HG02642 (cell line): ENCODE data around the gene ARHGAP19.
A peak's percentile ranks its signal among the peaks of the same experiment; 100 is the strongest.
"Not testable (repeated sequence)": the region's sequence is repeated elsewhere in the genome, so short reads cannot be mapped to it uniquely, and the experiment has no call there.

ENCODE experiments used
- ATAC-seq: cut with Tn5 transposase; IDR thresholded peaks from one replicate; pipeline ENCODE4 v1.9.1; 2021; ENCODE audit warnings: mild to moderate bottlenecking; ENCODE audit not compliant: unreplicated experiment, poor library complexity

ARHGAP19 gene

DNA sequence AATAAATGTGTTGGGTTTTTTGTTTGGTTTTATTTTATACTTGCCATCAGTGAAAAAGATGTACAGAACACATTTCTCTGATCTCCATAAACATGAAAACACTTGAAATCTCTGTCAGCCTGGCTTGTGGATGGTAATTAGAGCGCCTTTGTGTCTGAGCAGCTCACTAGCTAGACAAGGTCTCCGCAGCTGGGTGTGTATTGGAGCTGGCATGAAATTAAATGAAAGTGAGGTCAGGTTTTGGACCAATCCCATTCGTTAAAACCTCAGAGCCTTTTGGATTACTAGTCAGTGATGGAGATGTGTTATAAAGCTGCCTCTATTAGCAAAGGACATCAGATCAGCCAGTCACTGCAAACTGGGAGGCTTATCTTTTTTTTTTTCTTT is 29.4 kb upstream of the ARHGAP19 start:
- no peak for ATAC-seq

DNA sequence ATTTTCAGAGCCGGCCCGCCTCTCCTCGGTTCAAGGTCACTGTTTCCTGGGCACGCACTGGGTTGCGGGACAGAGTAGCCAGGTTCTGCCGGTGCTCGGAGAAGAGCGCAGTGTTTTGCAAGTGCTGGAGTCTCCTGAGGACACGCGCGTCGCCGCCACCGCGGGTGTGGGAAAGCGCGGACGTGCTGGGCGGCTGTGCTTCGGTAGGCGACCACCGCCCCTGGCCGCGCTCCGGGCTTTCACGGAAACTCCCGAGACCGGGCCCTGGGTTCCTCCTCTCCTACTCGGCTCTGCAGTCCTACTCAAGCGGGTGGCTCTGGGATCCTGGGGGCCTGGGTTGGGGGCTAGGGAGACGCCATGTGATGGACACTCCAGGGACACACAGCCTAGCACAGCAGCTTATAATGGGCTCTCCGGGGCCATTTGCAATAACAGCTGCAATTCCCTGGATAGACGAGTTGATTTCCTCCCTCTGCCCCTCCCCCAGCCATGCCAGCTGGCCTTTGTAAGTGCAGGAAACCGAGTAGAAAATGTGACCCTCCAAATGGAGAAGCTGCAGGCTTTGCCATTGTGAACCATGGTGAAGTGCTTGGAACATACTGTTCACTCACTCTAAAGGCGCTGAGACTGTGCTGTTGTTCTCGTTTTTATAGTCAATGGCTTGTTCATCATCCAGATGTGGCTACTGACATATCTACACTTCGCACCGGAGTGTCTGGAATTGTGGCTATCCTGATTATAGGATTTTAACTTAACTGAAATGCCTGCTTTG is 28.8 kb upstream of the ARHGAP19 start:
- ATAC-seq: no peak

DNA sequence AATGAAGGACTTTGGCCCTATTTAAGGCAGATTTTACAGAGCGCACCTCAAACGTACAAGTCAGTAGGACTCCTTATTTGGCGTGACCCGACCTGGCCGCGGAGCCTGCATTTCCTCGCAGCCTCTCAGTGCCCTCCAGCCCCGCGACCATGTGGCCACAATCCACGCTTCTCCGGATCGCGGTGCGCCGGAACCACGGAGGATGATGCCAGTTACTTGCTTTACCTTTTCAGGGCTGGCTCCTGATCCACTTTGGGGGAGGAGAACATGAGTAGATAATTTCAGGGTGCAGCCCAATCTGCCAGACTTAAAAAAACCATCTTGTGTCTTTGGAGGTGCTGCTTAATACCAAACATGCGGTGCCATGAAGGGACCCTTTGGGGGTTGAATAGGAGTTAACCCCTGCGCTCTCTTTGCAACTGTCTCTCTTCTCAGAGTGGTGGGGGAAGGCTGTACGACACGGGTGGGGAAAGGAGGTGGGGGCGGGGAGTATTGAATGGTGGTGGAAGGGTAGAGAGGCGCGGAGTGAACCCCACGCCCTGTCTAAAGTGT is 28.1 kb upstream of the ARHGAP19 start:
- no peak for ATAC-seq

DNA sequence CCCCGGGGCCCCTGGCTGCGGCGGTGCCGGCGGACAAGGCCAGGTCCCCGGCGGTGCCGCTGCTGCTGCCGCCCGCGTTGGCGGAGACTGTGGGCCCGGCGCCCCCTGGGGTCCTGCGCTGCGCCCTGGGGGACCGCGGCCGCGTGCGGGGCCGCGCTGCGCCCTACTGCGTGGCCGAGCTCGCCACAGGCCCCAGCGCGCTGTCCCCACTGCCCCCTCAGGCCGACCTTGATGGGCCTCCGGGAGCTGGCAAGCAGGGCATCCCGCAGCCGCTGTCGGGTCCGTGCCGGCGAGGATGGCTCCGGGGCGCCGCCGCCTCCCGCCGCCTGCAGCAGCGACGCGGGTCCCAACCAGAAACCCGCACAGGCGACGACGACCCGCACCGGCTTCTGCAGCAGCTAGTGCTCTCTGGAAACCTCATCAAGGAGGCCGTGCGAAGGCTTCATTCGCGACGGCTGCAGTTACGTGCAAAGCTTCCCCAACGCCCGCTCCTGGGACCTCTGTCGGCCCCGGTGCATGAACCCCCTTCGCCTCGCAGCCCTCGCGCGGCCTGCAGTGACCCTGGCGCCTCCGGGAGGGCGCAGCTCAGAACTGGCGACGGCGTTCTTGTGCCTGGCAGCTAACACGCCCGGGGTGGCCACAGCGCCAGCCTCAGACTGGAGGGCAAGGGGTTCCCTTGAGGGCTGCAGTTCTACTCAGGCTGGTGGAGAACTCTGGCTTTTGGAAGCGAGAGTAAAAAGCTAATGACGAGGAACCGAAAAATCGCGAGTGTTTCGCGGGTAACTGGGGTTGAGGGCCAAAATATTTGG is 27.4 kb upstream of the ARHGAP19 start:
- ATAC-seq: peak; percentile 32

DNA sequence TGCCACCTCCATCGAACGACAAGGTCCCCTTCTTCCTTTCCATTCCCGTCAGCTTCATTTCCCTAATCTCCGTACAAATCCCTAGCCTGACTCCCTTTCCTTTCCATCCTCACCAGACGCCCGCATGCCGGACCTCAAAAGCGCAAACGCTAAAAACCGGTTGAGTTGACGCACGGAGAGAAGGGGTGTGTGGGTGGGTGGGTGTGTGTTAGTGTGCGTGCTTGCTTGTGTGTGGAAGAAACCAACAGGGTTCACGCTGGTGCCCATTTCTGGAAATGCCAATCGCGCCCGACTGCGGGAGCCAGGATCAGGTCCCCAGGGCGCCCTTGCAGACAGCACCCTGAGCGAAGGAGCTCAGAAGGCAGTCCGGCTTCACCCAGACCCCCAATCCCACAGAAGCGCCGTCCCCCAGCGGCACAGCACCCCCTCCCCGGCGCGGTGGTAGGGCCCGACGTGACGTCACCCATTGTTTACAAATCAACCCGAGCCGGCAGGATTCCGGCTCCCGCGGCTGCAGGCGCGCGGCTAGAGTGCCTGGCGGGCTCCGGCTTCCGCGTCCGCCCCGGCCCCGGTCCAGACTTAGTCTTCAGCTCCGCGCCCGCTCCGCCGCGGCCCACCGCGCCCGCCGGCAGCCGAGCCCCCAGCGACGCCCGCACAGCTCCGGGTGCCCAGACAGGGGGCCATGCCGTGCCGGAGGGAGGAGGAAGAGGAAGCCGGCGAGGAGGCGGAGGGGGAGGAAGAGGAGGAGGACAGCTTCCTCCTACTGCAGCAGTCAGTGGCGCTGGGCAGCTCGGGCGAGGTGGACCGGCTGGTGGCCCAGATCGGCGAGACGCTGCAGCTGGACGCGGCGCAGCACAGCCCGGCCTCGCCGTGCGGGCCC is 26.6 kb upstream of the ARHGAP19 start, which contains the start of gene FRAT1:
Gene FRAT1 (plus strand): TSS at position 500 of the 880 bp plus-strand sequence. CDS start 183 bp downstream, at position 683.
- ATAC-seq: peak; percentile 83

DNA sequence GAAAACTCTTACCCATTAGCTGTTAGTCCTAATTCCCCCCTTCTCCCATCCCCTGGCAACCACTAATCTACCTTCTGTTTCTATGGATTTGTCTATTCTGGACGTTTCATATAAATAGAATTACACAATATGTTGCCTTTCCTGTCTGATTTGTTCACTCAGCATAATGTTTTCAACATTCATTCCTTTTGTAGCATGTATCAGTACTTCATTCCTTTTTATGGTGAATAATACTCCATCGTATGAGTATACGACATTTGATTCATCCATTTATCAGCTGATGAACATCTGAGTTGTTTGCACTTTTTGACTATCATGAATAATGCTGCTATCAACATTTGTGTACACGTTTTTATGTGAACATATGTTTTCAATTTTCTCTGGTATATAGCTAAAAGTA is 22.2 kb upstream of the ARHGAP19 start:
- ATAC-seq: no peak

DNA sequence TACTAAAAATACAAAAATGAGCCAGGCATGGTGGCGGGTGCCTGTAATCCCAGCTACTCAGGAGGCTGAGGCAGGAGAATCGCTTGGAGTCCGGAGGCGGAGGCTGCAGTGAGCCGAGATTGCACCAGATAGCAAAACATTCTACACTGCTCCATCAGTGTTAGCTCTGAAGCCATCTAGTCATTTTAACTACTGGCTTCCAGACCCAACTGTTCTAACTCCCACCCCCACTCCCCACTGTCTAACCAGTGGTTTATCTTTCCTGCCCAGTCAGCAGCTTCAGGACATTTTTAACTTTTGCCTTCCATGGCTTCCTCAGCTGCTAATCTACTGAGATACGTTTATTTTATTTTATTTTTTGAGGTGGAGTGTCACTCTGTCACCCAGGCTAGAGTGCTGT is 20.5 kb upstream of the ARHGAP19 start:
- ATAC-seq: no peak

DNA sequence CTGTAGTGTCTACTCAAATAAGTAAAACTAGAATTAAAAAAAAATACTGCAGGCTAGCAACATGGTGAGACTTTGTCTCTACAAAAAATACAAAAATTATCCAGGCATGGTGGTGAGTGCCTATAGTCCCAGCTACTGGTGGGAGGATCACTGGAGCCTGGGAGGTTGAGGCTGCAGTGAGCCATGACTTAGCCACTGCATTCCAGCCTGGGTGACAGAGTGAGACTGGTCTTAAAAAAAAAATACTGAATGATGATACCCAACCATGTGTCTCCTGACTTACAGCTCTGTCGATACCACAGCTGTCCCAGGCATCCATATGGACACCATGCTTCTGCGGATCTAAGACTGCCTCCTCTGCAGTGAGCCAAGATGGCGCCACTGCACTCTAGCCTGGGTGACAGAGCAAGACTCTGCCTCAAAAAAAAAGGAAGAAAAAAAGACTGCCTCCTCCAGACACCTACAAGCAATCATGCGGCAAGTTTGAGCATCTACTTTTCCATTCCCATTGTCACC is 18.7 kb upstream of the ARHGAP19 start:
- ATAC-seq: no peak

DNA sequence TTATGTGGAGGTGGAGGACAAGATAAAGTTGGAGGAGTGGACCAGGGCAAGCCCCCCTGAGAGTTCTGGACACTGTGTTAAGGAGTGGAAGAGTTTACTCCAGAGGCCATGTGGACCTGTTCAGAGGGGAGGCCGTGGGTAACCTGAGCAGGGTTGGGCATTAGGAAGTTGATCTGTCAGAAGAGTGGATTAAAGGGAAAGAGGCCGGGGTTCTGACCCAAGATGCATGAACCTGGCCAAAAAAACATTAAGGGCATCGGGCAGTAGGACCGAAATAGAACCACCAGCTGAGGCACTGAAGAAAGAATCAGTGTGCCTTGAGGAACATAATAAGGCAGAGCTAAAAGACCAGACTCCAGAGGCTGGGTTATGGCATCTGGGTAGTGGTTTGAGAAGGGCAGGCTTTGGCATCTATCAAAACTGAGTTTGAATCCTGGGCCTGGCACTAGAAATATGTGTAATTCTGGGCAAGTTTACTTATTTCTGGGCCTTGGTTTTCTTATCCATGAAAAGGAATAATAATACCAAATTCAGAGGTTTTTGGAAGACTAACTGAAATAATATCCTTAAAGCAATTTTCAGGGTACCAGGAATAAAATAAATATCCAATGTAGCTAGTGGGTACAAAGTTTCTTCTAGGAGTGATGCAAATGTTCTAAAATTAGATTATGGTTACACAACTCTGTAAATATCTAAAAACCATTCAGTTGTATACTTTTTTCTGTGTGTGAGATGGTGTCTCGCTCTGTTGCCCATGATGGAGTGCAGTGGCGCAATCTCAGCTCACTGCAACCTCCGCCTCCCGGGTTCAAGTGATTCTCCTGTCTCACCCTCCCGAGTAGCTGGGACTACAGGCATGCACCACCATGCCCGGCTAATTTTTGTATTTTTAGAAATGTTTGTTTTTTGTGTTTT is 15.7 kb upstream of the ARHGAP19 start:
- no peak for ATAC-seq

DNA sequence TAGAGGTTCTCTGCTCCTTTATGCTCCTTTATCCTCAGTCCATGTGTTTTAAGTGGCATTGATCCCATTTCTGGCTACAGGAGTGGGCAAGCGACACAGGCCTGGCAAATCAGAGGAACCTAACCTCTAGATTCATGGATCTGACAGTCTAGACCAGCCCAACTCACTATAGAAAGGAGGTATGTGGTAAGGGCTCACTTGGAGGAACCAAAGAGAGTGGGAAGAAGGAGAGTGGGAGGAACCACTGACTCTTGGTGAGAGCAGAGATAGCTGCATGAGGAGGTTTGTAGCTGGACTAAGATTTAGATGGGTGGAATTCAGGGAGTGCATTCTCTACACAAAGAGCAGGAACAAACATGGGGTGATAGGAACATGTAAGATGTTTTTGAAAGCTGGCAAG is 15.0 kb upstream of the ARHGAP19 start:
- no peak for ATAC-seq

DNA sequence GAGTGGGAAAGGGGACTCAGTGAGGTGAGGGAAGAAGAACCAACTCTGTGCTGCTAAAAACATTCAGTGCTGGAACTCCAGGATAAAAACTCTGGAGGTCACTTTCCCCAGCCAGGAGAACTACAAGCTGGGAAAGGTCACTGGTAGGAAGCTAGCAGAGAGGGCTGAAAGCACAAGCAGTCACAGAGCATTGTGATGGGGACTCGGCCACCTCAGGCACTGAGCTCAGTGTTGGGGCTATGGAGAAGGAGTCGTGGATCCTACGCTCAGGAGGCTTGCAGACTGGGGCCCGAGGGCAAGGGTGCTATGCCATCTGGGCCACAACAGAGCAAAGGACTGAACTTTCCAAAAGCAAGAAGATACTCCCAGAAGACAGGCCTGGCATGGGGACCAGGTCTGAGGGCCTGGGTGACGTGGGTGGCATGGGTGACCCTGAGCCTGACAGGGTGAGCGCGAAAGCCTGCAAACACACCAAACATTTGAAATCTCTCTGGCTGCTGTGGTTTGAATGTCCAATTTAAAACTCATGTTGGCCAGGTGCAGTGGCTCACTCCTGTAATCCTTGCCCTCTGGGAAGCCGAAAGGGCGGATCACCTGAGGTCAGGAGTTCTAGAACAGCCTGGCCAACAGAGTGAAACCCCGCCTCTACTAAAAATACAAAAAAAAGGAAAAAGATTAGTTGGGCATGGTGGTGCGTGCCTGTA is 9.8 kb upstream of the ARHGAP19 start:
- ATAC-seq: no peak

DNA sequence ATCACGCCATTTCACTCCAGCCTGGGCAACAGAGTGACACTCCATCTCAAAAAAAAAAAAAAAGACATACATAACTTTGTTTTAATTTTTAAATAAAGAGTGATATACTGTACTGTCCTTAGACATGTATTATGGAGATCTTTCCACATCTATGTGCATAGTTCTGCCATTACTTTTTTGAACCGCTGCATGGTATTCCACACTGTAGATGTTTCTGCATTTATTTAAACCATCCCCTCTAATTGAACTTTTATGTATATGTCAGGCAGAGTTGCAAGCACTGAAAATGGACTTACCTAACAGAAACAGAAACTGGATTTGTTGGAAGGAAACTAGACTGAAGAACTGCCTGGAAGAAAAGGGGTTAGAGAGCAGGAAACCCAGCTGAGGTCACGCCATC is 8.5 kb upstream of the ARHGAP19 start:
- no peak for ATAC-seq

DNA sequence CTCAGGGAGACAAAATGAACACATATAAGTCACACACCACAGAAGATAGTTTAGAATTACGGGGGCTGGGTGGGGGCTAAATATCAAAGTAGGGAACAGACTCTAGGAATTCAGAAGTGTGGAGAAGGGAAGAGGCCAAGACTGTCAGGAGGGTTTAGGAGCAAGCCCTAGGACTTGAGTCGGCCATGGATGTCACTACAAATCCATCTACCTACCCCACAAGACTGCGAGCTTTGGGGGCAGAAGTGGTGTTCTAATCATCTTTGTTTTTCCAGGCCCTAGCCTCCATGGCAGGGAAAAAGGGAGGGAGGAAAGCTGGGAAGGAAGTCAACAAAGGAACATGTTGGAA is 5.8 kb upstream of the ARHGAP19 start:
- no peak for ATAC-seq

DNA sequence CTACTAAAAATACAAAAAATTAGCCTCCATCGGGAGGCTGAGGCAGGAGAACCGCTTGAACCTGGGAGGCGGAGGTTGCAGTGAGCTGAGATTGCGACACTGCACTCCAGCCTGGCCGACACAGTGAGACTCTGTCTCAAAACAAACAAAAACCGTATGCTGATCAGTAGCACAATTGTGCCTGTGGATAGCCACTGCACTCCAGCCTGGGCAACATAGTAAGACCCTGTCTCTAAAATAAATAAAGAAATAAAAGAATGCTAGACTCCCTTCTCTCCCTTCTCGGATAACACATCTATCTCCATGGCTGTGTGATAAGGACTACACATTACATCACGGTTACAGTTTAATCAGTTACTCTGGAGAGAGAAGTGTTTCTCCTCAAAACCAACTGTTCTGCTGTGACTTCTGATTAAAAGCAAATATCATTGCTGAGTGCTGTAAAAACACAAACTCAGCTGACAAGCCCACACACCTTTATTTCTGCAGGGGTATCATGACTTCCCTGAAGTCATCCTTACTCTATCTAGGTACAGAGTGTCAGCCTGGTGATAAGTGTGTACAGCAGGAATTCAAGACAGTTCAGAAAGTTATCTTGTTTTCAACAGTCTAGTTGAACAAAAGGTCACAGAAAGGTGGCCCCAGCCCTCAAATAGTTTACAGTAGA is 5.3 kb upstream of the ARHGAP19 start:
- ATAC-seq: no peak

DNA sequence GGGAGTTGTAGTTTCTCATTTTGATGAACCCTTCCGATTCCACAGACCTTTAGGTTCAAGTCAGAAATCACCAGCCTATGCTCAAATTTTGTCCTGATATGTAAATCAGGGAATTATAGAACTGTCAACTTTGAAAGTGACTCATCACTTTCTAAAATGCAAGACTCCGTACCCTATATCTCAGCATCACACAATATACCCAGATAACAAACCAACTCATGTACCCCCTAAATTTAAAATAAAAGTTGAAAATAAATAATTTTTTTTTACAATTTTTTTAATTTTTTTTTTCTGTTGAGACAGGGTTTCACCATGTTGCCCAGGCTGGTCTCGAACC is 393 bp upstream of the ARHGAP19 start:
- no peak for ATAC-seq

DNA sequence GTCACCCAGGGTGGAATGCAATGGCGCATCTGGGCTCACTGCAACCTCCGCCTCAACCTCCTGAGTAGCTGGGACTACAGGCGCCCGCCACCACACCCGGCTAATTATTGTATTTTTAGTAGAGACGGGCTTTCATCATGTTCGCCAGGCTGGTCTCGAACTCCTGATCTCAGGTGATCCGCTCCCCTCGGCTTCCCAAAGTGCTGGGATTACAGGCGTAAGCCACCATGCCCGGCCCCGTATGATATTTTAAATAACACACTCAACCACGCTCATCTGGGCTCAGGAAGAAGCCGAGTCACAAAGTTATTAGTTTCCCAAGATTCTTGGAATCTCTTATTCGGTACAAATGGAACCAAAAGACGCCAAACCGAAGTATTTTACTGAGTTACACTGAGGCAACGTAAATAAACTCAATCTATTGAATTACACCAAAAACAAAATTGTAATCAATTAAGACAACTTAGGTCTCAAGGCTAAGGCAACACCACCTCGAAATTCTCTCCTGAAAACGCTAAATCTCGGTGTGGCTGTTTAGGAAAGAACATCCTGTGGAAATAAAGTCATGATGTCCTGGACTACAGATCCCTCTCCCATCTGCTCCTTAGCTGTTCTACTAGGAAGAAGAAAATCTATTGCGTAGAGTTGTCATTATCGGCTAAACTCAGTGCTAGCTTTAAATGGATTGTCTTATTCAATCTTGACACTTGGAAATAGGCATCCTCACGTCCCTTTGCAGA is 910 bp downstream of the ARHGAP19 start:
- ATAC-seq: no peak

DNA sequence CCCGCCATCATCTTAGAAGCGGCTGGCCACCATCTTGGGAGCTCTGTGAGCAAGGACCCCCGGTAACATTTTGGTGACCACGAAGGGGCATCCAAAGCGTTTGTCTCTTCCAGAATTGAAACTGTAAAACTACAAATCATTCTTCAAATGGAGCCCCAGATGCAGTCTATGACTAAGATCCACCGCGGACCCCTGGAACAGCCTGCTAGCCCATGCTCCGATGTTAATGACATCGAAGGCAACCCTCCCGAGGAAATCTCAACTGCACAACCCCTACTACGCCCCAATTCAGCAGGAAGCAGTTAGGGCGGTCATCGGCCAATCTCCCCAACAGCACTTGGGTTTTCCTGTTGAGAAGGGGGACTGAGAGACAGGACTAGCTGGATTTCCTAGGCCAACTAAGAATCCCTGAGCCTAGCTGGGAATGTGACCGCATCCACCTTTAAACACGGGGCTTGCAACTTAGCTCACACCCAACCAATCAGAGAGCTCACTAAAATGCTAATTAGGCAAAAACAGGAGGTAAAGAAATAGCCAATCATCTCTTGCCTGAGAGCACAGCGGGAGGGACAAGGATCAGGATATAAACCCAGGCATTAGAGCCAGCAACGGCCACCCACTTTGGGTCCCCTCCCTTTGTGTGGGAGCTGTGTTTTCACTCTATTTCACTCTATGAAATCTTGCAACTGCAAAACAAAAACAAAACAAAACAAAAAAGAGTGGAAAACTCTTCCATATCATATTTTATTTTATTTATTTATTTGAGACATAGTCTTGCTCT is 1.7 kb downstream of the ARHGAP19 start:
- ATAC-seq: not testable (repeated sequence)
